ENCODE data around the gene CCSAP.
"Not testable (repeated sequence)": the region's sequence is repeated elsewhere in the genome, so short reads cannot be mapped to it uniquely, and the experiment has no call there.

Gene CCSAP, protein sequence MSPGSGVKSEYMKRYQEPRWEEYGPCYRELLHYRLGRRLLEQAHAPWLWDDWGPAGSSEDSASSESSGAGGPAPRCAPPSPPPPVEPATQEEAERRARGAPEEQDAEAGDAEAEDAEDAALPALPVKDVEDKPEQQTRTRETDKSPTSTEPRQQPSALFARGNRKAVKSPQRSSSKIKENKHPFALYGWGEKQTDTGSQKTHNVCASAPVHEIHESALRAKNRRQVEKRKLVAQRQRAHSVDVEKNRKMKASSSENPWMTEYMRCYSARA

DNA sequence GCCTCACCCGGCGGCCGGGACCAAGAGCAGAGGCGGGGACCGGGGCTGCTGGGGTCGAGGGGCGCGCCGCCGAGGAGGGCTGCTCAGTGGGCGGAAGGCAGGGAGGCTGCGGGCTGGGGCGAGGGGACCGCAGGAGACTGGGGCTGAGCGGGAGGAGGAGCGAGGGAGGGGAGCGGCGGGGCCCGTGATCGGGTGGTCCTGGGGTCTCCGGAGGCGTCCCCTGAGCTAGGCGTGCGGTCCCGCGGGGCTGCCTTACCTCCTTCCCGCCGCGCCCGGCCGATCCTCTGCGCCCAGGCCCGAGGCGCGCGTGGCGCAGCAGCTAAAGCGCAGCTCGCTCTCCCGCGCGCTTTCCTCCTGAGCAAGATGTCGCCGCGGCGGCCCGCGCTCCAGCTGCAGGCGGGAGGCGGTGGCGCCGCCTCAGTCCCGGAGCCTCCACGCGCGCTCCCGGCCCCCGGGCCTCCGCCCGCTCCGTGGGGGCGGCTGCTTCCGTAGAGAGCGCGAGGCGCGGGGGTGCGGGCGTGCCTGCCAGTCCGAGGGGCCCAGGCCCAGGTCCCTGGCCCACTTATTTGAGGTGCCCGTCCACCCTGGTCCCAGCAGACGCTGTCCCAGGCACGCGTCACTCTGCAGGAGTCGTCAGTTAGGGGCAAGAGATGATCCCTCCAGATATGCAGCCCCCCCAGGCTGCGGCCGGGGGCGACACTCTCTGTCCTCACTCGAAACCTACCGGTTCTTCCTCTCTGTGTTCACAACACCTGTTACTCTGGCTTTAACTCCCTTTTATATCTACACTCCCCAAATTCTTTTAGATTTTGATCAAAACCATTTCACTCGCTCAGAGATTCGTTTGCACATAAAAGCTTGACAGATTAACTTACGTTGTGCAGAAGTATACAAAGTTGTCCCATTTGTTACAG is at the start of gene CCSAP:
TSS of gene CCSAP (minus strand) at position 392 of the 914 bp plus-strand sequence. CDS start 582 bp downstream, outside the sequence.
- DNase-seq, result peak; percentile 52

DNA sequence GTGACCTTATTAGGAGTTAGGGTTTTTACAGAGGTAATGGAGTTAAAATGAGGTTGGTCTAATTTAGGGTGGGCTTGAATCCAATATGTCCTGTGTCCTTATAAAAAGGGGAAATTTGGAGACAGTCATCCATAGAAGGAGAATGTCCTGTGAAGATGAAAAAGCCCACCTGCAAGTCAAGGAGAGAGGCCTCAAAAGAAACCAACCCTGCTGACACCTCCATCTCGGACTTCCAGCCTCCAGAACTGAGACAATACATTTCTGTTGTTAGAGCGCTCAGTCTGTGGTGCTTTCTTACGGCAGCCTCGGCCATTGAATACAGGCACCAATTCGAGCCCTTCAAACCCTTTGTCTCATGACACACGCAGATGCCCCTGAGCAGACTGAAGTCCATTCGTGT is 47.3 kb upstream of the CCSAP start:
- DNase-seq, result no peak

DNA sequence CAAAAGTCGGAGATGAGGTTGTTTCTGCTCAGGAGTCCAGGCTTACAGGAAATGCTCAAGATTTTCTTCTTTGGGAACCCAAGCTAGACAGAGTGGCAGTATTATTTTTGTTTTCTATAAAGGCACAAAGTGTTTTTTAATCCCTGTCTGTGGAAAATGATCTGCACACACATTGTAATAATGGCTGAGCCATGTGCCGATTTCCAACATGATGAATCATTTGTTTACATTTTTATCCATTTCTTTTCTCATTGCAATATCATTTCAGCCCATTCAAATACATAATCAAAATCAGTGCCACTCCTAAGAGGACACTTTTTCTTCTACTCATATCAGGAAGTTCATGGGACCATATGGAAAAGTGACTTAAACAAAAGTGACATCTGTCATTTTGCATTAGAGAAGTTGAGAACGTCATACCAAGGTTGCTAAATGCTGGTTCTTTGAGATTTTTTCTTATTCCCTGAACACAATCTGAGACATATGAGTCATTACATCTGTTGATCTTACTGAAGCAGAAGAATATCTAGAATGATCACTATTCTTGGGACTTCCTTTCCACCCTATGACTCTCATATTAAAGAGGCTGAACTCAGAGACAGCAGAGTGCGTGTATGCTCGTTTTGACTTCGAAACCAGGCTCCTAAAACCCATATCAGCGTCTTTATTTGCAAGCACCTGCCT is 46.2 kb upstream of the CCSAP start:
- DNase-seq, result no peak

DNA sequence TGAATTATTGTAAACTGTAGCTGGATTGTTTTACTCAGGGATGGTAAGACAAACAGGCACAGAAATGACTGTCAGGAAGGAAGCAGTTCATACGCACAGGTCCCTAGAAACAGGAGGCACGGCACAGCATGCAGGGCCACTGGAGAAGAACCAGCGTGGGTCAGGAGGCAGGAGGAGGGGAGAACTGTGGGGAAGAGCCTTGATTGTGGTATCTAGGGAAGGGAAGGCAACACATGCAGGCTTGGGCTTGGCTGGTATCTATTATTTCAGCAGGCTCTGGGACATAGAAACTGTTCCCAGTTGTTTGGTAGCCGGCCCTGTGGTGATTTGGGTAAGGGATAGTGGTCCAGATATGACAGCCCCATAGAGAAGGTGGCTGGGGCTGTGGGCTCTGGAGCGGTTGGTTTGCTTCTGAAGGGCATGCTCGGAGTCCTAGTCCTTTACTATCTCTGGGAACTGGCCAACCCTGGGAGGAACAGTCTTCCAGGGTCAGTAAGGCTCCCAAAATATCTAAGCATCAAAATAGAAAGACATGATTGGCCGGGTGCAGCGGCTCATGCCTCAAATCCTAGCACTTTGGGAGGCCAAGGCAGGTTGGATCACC is 43.1 kb upstream of the CCSAP start:
- DNase-seq, result no peak

DNA sequence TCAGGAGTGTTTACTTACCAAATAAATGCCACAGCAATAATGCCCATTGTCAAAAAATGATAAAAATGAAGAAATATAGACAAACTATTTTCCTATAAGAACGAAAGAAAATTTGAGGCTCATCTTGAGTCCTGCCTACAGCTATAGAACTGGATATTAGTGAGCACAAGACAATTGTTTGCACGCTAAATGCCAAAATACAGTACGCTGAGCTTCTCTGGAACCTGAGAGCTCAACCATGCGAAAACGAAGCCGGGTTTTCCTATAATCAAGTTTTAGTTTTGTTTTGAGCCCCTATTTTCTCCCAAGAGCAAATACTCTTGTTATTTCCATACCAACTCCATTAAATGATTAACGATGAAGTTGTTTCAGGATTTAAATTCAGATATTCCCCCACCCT is 42.0 kb upstream of the CCSAP start:
- no peak for DNase-seq

DNA sequence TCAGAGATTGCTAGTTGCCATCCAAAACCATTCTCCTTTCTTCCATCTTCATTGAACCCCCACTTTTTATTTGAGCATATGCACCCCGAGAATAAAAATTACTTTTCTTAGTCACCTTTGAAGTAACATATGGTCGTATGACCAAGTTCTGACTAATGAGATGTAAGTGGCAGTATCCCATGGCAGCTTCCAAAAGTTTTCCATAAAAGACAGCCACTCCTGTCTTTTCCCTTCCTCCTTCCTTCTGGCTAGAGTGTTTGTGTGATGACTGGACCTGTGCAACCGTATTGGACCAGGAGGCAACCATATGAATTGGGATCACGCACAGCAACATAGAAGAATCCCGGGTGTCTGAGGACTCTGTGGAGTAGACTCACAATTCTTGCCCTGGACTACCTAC is 41.1 kb upstream of the CCSAP start:
- DNase-seq, result no peak

DNA sequence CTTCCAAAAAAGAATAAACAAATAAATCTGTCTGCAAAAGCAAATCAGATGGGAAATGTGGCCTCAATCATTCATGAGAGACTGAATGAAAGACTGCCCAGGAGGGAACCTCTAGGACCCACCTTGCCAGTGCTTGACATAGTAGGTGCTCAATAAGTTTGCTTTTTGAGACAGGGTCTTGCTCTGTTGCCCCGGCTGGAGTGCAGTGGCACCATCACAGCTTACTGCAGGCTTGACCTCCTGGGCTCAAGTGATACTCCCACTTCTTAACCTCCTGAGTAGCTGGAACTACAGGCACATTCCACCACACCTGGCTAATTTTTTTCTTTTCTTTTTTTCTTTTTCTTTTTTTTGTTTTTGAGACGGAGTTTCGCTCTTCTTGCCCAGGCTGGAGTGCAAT is 40.3 kb upstream of the CCSAP start:
- no peak for DNase-seq

DNA sequence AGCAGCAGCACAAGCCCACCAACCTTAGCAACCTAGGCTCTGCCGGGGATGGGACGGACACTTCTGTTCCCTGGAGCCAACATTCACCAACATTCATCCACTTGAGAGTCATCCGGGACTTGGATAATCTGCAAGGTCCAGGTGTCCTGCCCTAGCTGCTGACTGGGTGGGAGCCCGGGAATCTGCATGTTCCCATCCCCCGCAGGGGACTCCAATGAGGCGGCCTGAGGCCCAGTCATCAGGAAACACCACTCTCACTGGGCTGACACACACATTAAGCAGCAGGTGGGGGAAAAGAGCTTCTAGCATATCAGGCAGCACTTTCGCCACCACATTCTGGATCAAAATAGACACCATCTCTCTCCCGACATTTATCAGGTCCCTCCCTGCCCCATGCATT is 38.4 kb upstream of the CCSAP start:
- no peak for DNase-seq

DNA sequence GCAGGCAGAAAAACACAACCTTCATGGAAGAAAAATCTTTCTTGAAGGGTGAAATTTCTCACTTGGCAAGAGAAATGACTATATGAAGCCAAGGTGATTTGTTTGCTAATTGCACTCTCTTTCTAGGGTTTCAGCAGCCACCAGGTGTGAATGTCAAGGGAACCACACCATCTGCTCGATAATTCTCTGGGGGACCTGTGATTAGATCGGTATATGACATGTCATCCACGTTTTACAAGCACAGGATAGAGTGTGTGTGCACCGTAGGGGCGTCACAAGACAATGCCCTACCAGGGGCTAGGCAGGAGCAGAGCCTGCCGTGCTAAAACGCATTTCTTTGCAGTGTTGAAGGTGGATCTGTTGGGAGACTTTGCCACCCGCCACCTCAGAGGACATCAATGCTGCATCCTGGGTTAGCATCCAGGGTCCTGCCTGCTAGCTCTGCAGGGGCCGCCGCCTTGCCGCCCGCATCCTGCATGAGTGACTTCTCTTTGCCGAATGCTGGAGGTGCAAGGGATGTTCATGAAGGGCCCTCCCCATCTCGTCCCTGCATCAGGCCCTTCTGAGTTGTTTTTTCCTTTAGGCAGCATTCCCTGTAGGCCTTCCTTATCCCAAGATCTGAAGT is 37.8 kb upstream of the CCSAP start:
- DNase-seq, result no peak

DNA sequence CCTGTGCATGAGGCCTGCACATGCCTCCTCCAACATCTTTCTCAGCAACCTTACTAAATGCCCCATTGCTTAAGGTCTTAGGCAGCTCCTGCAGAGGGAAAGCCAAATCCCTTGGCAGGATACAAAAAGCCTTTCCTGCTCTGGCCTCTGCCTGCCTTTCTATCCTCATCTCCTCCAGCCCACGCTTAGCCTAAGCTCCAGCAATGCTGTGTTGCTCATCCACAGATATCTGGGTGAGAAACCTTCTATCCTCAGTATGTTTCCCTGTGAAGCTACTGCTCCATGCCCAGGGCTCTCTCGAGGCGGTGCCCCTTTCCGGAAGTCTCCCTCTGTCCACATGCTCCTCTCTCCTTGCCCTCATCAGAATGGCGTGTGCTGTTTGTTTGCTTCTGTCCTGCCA is 37.0 kb upstream of the CCSAP start:
- no peak for DNase-seq

DNA sequence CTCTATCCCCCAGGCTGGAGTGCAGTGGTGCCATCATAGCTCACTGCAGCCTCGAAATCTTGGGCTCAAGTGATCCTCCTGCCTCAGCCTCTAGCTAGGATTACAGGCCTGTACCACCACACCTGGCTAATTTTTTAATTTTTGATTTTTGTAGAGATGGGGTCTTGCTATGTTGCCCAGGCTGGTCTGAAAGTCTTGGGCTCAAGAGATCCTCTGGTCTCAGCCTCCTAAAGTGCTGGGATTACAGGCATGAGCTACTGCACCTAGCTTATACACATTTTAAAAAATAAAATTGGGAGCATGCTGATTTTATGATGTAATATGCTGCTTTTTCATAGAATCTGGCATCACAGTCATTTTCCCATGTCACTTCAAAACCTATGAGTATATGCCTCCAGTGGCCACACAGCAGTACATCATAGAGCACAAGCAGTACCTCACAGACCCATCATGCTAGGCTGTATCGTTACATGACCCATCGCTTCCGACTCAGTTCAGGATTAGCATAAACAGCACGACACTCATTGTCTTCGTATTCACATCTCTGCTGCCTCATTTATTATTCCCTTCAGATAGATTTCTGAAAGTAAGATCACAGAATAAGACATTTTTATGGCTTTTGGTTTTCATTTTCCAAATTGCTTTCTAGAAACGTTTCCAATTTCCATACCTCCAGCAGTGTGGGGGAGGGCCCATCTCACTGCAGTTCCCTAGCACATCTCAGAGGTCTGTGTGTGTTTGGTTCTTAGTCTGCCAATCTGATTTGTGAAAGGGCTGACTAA is 35.9 kb upstream of the CCSAP start:
- no peak for DNase-seq

DNA sequence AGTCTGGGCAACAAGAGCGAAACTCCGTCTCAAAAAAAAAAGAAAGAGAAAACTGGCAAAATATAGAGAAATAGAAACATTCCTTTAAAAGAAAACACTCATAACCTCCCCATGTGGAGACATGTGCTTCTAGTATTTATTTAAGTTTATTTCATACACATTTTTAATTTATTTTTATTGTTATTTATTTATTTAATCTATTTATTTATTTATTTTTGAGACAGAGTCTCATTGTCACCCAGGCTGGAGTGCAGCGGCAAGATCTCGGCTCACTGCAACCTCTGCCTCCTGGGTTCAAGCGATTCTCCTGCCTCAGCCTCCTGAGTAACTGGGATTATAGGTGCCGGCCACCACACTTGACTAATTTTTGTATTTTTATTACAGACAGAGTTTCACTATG is 35.2 kb upstream of the CCSAP start:
- not testable (repeated sequence) for DNase-seq

DNA sequence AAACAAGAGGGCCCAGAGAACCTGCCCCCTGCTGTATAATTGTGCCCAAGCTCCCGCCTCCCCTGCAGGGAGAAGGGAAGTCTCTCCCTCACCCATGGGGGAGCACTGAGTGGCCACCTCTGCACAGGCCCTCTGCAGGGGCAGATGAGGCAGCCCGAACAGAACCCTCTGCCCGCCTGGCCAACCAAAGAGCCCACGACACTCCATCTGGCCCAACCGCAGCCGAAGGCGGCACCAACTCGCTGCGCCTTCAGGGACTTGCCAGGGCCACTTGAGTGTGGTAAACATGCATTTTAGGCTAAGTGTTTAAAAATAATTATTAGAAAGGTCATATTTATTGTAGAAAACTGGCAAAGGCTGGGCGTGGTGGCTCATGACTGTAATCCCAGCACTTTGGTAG is 34.6 kb upstream of the CCSAP start:
- DNase-seq, result no peak

DNA sequence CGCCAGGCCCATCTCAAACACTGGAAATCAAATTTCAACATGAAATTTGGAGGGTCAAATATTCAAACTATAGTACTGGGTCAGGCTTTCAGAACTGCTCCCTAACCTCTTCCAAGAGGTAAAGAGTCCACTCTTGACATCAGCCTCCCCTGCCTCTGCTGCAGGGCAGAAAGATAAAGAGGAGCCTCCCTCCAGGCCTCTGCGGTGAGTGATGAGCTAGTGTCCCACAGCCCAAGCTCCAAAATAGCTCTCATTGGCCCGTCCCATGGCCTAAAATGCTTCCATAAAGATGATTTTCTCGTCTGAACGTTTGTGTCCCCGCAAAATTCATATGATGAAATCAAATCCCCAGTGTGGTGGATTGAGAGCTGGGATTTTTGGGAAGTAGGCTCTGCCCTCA is 33.7 kb upstream of the CCSAP start:
- DNase-seq, result no peak

DNA sequence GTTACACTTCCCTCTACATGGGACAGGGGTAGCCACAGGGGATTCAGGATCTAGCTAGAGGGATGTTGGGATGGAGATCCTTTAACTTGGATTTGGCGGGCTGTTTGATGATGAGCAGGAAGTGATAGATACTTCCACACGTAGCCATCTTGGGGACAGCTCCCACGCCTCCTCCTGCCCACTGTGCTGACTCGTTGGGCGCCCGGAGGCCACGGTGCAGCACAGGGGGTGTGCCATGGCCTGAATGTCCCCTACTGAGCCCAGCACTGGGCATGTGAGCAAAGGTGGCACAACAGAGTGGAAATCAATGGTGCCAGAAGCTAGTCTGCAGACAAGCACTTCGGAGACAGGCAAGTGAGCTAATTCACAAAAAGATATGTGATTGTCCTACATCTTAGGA is 31.6 kb upstream of the CCSAP start:
- no peak for DNase-seq

DNA sequence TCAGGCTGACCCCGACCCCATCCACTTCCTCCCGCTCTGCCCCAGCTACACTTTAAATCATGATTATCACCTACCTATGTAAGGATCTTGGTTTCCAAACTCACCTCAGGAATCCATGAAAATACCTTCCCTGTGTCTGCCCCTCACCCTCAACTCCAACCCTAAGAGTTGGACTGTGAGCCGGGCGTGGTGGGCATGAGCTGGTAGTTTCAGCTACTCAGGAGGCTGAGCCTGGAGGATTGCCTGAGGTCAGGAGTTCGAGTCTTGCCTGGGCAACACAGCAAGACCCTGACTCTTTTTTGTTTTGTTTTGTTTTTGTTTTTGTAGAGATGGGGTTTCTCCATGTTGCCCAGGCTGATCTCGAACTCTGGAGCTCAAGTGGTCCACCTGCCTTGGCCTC is 30.5 kb upstream of the CCSAP start:
- DNase-seq, result no peak

DNA sequence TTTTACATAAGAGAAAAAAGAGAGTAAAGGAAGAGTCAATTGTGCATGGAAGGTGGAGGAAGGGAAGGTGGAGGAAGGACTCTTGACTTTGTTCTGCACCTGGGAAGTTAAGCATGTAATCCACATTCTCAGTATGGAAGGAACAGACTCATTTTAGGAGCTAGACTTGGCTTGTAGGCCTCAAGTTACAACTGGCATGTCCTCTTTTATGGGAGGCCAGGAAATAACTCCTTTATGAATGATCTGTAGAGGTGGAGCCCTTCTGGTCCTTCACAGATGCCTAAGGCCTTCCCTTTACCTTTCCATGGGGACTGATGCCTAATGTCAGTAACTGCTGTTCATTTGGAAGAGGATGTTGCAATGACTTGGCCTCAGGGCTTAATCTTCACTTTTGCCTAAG is 29.4 kb upstream of the CCSAP start:
- DNase-seq, result no peak

DNA sequence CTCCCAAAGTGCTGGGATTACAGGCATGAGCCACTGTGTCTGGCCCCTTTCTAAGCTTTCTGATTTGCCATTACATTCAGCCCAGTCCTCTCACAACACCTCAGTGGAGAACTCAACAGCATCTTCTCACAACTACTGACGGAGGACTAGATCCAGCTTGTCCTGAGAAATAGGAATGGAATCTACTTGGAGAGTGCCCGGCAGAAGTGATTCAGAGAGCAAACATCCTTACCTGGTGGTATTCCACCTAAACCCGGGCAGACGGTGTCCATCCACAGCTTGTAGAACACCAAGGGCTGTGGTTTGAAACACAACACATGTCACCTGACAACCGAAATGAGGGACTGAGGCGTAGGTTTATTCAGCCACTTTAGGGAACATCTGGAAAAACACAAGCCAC is 28.8 kb upstream of the CCSAP start:
- no peak for DNase-seq

DNA sequence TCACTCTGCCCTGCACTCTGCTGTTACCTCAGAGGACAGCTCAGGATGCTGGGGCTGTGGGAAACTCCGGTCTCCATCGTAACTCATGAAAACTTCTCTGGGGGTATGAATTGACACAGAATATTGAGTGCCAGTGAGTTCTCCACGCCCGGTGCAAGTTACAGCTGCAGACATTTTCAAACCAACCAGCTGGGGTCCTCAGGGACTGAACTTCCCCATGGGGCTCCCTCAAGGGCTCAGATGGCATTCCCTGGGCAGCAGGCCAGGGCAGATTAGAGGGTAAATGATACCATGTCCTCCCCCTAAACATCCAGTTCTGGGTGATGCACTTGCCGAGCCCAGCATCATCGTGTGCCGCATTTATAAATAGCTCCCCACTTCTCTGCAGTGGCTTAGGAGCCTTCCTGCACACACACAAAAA is 27.8 kb upstream of the CCSAP start:
- peak; percentile 0 for DNase-seq

DNA sequence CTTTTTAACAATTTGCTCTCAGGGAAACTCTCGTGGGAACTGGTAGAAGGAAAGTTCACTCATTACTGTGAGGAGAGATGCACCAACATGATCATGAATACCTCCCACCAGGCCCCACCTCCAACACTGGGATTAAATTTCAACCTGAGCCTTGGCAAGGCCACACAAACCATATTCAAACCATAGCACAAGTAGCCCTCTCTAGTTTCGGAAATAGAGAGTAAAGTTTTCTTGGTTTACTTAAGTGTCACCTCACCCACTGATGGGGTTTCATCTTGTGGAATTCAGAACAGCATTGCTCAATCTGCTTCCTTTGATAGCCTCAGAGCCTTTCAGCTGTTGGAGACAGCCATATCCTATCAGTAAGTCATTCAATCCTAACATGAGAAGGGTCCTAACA is 25.5 kb upstream of the CCSAP start:
- no peak for DNase-seq

DNA sequence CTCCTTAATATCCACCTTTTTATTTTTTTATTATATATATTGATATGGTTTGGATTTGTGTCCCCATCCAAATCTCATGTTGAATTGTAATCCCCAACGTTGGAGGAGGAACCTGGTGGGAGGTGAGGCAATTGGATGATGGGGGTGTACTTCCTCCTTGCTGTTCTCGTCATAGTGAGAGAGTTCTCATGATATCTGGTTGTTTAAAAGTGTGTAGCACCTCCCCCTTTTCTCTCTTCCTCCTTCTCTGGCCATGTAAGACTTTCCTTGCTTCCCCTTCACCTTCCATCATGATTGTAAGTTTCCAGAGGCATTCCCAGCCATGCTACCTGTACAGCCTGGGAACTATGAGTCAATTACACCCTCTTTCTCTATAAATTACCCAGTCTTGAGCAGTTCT is 22.7 kb upstream of the CCSAP start:
- peak; percentile 28 for DNase-seq
